ENCODE results near the gene C1QL4. TPM values are rescaled to one million over a fixed set of nuclear protein-coding genes. Genes with fewer than 3 reads are reported as not detected.

The C1QL4 gene
- polyA plus RNA-seq, 2 of the 4 experiments (the other 2 are of a cell fraction), result 1.5 to 2.8 TPM

- TF ChIP-seq CTCF (IDR thresholded peaks at IDR 0.05) (peak; percentile 98), RARB (CRISPR knock-in tag; IDR thresholded peaks at IDR 0.05) (no peak), SMC3 (IDR thresholded peaks at IDR 0.05) (peak; percentile 74), PHF8 (IDR thresholded peaks at IDR 0.05; ENCODE audit: borderline replicate concordance, low read depth) (peak; percentile 80), GATA3 (IDR thresholded peaks at IDR 0.05; ENCODE audit: borderline replicate concordance) (no peak), EHMT2 (IDR thresholded peaks at IDR 0.05; ENCODE audit: low read depth) (no peak), CEBPB (IDR thresholded peaks at IDR 0.05) (no peak), POLR2AphosphoS2 (conservative IDR thresholded peaks at IDR 0.05; ENCODE audit: low read length) (no peak), POLR2A (IDR thresholded peaks at IDR 0.05; ENCODE audit: low read length) (peak; percentile 84)
- TF ChIP-seq, protein P1, sequence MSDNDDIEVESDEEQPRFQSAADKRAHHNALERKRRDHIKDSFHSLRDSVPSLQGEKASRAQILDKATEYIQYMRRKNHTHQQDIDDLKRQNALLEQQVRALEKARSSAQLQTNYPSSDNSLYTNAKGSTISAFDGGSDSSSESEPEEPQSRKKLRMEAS (IDR thresholded peaks at IDR 0.05), result peak; percentile 72
Observed at GRCh38 chr12:49347311-49348193, 10.6 kb upstream of the C1QL4 start (continued).

GRCh38 chr12:49346659-49347310 lies 9.8 kb upstream of the C1QL4 start, which contains the start of gene DNAJC22:
Gene DNAJC22 (plus strand): TSS chr12:49346888. CDS start chr12:49348873, 1,985 bp downstream.
- ATAC-seq, result peak in 1 of 2 experiments; percentile 1; a peak in 2 of 6 replicates
- H3K4me3 ChIP-seq, result peak within 1 kb of the TSS; percentile 50
- CTCF ChIA-PET, result interaction anchor here (0.5 to 9.5 kb wide), 48 partner anchors 10 to 703 kb away, joined by 3 to 201 read pairs (median 6); partner anchors contain the start of genes C1QL4, PRPF40B, PRPH and SPATS2
- DNase-seq (ENCODE audit: low read depth in 1 of 2, low spot score in 1 of 2), result peak in 1 of 2 experiments; percentile 37
- no peak for FAIRE-seq
- H3K4me2 ChIP-seq, result peak within 1 kb of the TSS; percentile 87
- no peak for TF ChIP-seq GATA3 (IDR thresholded peaks at IDR 0.05; ENCODE audit: borderline replicate concordance)
- TF ChIP-seq, protein P2, sequence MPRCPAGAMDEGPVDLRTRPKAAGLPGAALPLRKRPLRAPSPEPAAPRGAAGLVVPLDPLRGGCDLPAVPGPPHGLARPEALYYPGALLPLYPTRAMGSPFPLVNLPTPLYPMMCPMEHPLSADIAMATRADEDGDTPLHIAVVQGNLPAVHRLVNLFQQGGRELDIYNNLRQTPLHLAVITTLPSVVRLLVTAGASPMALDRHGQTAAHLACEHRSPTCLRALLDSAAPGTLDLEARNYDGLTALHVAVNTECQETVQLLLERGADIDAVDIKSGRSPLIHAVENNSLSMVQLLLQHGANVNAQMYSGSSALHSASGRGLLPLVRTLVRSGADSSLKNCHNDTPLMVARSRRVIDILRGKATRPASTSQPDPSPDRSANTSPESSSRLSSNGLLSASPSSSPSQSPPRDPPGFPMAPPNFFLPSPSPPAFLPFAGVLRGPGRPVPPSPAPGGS (IDR thresholded peaks at IDR 0.05), result no peak
- TF ChIP-seq HEYL (CRISPR knock-in tag; IDR thresholded peaks at IDR 0.05), result no peak
- TF ChIP-seq KDM1A (IDR thresholded peaks at IDR 0.05; ENCODE audit: low read depth), result no peak
- TF ChIP-seq E2F6 (IDR thresholded peaks at IDR 0.05; ENCODE audit: borderline replicate concordance, low read depth), result peak; percentile 77
- H3K27ac ChIP-seq, result peak within 1 kb of the TSS; percentile 80 to 86
- POLR2A ChIA-PET, result interaction anchor here (1.6 kb wide), 1 partner anchor 10 kb away, joined by 3 read pairs; the partner anchor contains the start of gene C1QL4
- no peaks in the 10 kb centered on the region for H3K9me3 ChIP-seq
- WGBS (ENCODE audit: missing lambda C conversion rate), result 44% methylated on average over 42 of the region's 47 CpGs
- H3K4me1 ChIP-seq, result peaks cover 48% of the 10 kb centered on the region

- peaks cover 48% of the 10 kb centered on the region for H3K4me1 ChIP-seq
- peak overlapping the region; percentile 87 for H3K4me2 ChIP-seq
- no peak for ATAC-seq
- H3K4me3 ChIP-seq, result peak overlapping the region; percentile 41
- H3K27ac ChIP-seq, result peak overlapping the region; percentile 55 to 86; a peak in 4 of 6 replicates
- WGBS (ENCODE audit: missing lambda C conversion rate), result 75% methylated on average over 60 of the region's 61 CpGs
- ChIA-PET CTCF (interaction anchor here (0.5 to 9.5 kb wide), 18 partner anchors 9 to 292 kb away, joined by 3 to 201 read pairs (median 11); partner anchors contain the start of genes C1QL4, PRPH, SPATS2 and TROAP), POLR2A (interaction anchor here (0.6 kb wide), 1 partner anchor 494 kb away, joined by 5 read pairs; the partner anchor contains the start of gene DDX23)
- FAIRE-seq, result no peak
- DNase-seq (ENCODE audit: low read depth in 1 of 2, low spot score in 1 of 2), result no peak
- no peaks in the 10 kb centered on the region for H3K9me3 ChIP-seq
- TF ChIP-seq EHF (CRISPR knock-in tag; IDR thresholded peaks at IDR 0.05) (no peak), ATOH8 (CRISPR knock-in tag; IDR thresholded peaks at IDR 0.05; ENCODE audit: low read depth) (no peak), REST (IDR thresholded peaks at IDR 0.05) (no peak), SMC3 (IDR thresholded peaks at IDR 0.05) (no peak), CBX8 (IDR thresholded peaks at IDR 0.05) (no peak), ESRRA (IDR thresholded peaks at IDR 0.05; ENCODE audit: borderline replicate concordance, low read length) (no peak)
- TF ChIP-seq, protein P3, sequence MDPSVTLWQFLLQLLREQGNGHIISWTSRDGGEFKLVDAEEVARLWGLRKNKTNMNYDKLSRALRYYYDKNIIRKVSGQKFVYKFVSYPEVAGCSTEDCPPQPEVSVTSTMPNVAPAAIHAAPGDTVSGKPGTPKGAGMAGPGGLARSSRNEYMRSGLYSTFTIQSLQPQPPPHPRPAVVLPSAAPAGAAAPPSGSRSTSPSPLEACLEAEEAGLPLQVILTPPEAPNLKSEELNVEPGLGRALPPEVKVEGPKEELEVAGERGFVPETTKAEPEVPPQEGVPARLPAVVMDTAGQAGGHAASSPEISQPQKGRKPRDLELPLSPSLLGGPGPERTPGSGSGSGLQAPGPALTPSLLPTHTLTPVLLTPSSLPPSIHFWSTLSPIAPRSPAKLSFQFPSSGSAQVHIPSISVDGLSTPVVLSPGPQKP (IDR thresholded peaks at IDR 0.05; ENCODE audit: low read depth, low read length), result no peak
Observed at GRCh38 chr12:49345825-49346658, 9.1 kb upstream of the C1QL4 start.
